HepG2 (cell line): Measurements from ENCODE around the gene HOXD8. TPM values are rescaled to one million over a fixed set of nuclear protein-coding genes. Genes with fewer than 3 reads are reported as not detected.
A peak's percentile ranks its signal among the peaks of the same experiment; 100 is the strongest.

ENCODE experiments used
- ARID2 ChIP-seq: sonication (generic); formaldehyde crosslinking; IDR thresholded peaks from 2 replicates; pipeline ENCODE4 v1.8.1; 2022; ENCODE audit warnings: mild to moderate bottlenecking, missing genetic modification reagents, borderline replicate concordance
- ARID5B ChIP-seq: IDR thresholded peaks from 2 replicates; pipeline ENCODE4 v1.4.0; 2020; ENCODE audit warnings: mild to moderate bottlenecking, missing genetic modification reagents
- ATF1 ChIP-seq: IDR thresholded peaks from 2 replicates; pipeline ENCODE4 v1.6.1; 2016; ENCODE audit warnings: mild to moderate bottlenecking, control low read depth
- ELF1 ChIP-seq: sonication (generic); formaldehyde crosslinking; IDR thresholded peaks from 2 replicates; pipeline ENCODE4 v1.4.0; 2020; ENCODE audit warnings: missing genetic modification reagents
- ISL2 ChIP-seq: sonication (generic); formaldehyde crosslinking; IDR thresholded peaks from 2 replicates; pipeline ENCODE4 v1.5.0; 2020; ENCODE audit warnings: missing genetic modification reagents
- MXD3 ChIP-seq: IDR thresholded peaks from 2 replicates; pipeline ENCODE4 v1.6.1; 2016; ENCODE audit warnings: mild to moderate bottlenecking, missing biosample characterization, missing genetic modification reagents
- RXRA ChIP-seq: sonication (generic); formaldehyde crosslinking; IDR thresholded peaks from 2 replicates; pipeline ENCODE4 v1.5.1; 2020; ENCODE audit warnings: missing genetic modification reagents
- TAF1 ChIP-seq: sonication (generic); formaldehyde crosslinking; IDR thresholded peaks from 2 replicates; pipeline ENCODE4 v1.4.0; 2020; ENCODE audit warnings: missing genetic modification reagents
- TEAD3 ChIP-seq: optimal IDR thresholded peaks from 2 replicates; pipeline ENCODE3; 2016; ENCODE audit warnings: borderline replicate concordance
- ZBTB38 ChIP-seq: sonication (generic); formaldehyde crosslinking; IDR thresholded peaks from 2 replicates; pipeline ENCODE4 v1.5.1; 2020; ENCODE audit warnings: mild to moderate bottlenecking, missing genetic modification reagents
- ZGPAT ChIP-seq: IDR thresholded peaks from 2 replicates; pipeline ENCODE4 v1.6.1; 2016; ENCODE audit warnings: mild to moderate bottlenecking
- ZNF362 ChIP-seq: sonication (generic); formaldehyde crosslinking; IDR thresholded peaks from 2 replicates; pipeline ENCODE4 v1.4.0; 2020; ENCODE audit warnings: missing genetic modification reagents, mild to moderate bottlenecking, borderline replicate concordance
- ZNF501 ChIP-seq: sonication (generic); formaldehyde crosslinking; IDR thresholded peaks from 2 replicates; pipeline ENCODE4 v1.5.1; 2020; ENCODE audit warnings: mild to moderate bottlenecking, moderate library complexity, missing genetic modification reagents
- ZNF598 ChIP-seq: sonication (generic); formaldehyde crosslinking; IDR thresholded peaks from 2 replicates; pipeline ENCODE4 v1.5.1; 2020; ENCODE audit warnings: mild to moderate bottlenecking, missing genetic modification reagents, borderline replicate concordance
- ZNF704 ChIP-seq: sonication (generic); formaldehyde crosslinking; IDR thresholded peaks from 2 replicates; pipeline ENCODE4 v1.8.1; 2023; ENCODE audit warnings: mild to moderate bottlenecking, inconsistent platforms, moderate library complexity, missing genetic modification reagents, borderline replicate concordance
- polyA plus RNA-seq, 8 experiments: library from polyadenylated mRNA; depleted of rRNA in 3 of 8; stranded (reverse) in 7 of 8; unstranded in 1 of 8; fragments of >200 nt; fragmentation: Illumina TruSeq in 4 of 8; extraction: Trizol in 4 of 8; gene quantifications; 2 replicates each; pipeline versions ENCODE4 v1.2.1 to v1.2.3, GENCODE V29; 2011 to 2016; ENCODE audit warnings: low read depth in 4 of 8, missing spikeins in 1 of 8, mixed read lengths in 1 of 8; ENCODE audit not compliant: insufficient read depth in 1 of 8
- total RNA-seq, 5 experiments: library from RNA; depleted of rRNA; stranded (reverse); fragments of >200 nt; fragmentation: Illumina TruSeq; extraction: Trizol; gene quantifications; 2 replicates each; pipeline ENCODE4 v1.2.3, GENCODE V29; 2016; ENCODE audit warnings: low read depth in 1 of 5
- TF ChIP-seq, protein P1 (sequence below): sonication (generic); formaldehyde crosslinking; IDR thresholded peaks from 2 replicates; pipeline ENCODE4 v1.5.1; 2020; ENCODE audit warnings: missing genetic modification reagents, mild to moderate bottlenecking, borderline replicate concordance

Gene HOXD8
- total and polyA plus RNA-seq, 2 of the 13 experiments (the other 11 are each of a cell fraction or from before 2014, with no cell fraction given) = not detected

DNA sequence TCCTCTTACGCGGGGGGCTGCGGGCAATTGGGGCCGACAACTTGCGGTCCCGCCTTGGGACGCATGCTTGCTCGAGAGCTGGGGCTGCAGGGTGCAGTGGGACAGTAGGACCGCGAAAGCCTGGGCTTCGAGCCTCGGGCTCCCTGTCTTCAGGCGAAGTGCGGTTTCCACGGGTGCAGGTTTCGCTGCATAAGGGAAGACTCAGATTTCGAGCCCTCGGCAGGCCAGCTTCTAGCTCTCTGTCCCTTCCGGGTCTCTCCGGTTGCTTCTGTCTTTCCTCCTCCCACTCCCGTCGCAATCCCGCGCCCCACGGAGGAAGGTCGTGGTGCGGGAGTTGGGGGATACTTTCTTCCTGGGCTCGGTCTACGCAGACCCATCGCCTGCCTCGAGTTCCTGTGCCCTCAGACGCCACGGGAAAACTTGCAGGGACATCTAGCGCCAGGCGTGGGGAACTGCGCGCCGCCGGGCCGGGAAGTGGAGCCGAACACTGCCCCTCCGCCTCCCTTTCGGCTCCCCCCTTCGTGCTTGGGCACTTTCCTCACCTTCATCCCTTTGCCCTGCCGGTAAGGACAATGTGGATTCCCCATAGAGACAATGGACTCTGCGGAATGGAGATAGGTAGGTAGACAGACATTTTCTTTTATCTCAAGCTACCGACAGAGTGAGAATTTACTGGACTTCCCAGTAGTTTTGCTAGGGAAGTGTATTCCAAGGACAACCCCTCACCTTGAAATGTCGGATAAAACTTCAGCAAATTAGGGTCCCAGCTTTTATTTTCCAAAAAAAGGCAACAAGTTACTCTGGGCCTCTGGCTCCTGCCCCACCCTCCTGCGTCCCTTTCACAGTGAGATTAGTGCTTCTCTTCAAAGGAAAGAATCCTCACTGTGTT is 41.2 kb upstream of the HOXD8 start (continued):
- TF ChIP-seq ZBTB38 (CRISPR knock-in tag) (peak; percentile 59; the same call in 1 of the 2 replicates), TEAD3 (CRISPR knock-in tag) (peak; percentile 51), TAF1 (0 out of 2 replicates have a peak, but pooled peaks have one; percentile 17), ARID2 (CRISPR knock-in tag) (no peak), ISL2 (peak; percentile 13; the same call in 1 of the 2 replicates), ARID5B (CRISPR knock-in tag) (peak; percentile 55; the same call in 1 of the 2 replicates), ZNF598 (CRISPR knock-in tag) (peak; percentile 97; the same call in 1 of the 2 replicates), ZNF362 (no peak), ATF1 (CRISPR knock-in tag) (no peak), RXRA (peak; percentile 58; the same call in 1 of the 2 replicates), ELF1 (CRISPR knock-in tag) (peak; percentile 57; the same call in 1 of the 2 replicates), ZGPAT (CRISPR knock-in tag) (peak; percentile 44; the same call in 1 of the 2 replicates), MXD3 (peak; percentile 28; the same call in 1 of the 2 replicates), ZNF704 (CRISPR knock-in tag) (0 out of 2 replicates have a peak, but pooled peaks have one; percentile 79), ZNF501 (CRISPR knock-in tag) (peak; percentile 79; the same call in 1 of the 2 replicates)
- TF ChIP-seq, protein P1, sequence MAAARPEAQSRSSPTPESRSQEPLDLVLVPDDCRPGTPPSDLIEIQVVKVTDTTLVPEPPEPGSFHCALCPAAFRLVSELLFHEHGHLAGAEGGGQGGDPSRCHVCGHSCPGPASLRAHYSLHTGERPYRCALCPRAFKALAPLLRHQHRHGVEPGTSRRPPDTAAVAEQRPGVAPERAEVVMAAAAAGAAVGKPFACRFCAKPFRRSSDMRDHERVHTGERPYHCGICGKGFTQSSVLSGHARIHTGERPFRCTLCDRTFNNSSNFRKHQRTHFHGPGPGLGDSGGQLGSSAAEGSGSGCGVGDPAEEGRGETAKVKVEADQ (CRISPR knock-in tag) = 0 out of 2 replicates have a peak, but pooled peaks have one; percentile 48
